ENCODE measurements around the gene MED27.

DNA sequence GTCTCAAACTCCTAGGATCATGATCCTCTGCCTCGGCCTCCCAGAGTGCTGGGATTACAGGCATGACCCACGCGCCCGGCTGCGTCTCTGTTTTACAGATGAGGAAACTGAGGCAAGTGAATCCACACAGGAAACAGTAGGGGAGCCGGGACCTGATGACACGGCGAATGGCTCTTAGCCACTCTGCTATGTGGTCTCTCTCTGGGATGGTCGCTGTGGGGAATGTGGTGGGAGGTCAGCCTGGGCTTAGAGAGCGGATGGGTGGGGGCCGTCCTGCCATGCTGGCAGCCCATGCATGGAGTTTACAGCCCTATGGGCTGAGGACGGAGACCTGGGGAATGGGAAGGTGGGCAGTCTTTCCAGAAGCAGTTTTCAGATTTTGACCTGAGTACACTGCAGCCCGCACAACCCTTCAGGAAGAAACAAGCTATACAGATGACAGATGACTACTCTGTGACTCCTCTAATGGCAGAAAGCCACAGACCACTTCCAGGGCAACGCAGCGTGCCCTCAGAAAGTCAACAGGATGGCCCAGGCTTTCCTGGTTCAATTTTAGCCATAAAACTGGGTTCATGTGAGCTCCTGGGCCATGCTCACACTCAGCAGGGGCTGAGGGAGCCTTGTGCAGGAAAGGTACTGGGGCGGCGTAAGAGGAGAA is 203.7 kb downstream of the MED27 start:
- no peak for TF ChIP-seq EZH2 (IDR thresholded peaks at IDR 0.05; ENCODE audit: low read length, unreplicated experiment)
- TF ChIP-seq, protein P1, sequence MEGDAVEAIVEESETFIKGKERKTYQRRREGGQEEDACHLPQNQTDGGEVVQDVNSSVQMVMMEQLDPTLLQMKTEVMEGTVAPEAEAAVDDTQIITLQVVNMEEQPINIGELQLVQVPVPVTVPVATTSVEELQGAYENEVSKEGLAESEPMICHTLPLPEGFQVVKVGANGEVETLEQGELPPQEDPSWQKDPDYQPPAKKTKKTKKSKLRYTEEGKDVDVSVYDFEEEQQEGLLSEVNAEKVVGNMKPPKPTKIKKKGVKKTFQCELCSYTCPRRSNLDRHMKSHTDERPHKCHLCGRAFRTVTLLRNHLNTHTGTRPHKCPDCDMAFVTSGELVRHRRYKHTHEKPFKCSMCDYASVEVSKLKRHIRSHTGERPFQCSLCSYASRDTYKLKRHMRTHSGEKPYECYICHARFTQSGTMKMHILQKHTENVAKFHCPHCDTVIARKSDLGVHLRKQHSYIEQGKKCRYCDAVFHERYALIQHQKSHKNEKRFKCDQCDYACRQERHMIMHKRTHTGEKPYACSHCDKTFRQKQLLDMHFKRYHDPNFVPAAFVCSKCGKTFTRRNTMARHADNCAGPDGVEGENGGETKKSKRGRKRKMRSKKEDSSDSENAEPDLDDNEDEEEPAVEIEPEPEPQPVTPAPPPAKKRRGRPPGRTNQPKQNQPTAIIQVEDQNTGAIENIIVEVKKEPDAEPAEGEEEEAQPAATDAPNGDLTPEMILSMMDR (conservative IDR thresholded peaks at IDR 0.05; ENCODE audit: low read depth, low read length): no peak
